Dedifferentiated amniotic fluid mesenchymal stem cell (primary cell): ENCODE data around the gene ZNF565.
"Not testable (repeated sequence)": the region's sequence is repeated elsewhere in the genome, so short reads cannot be mapped to it uniquely, and the experiment has no call there.

Experiments used
- DNase-seq: peaks from one replicate; pipeline ENCODE4 v3.0.0-alpha.2; 2016; ENCODE audit errors: extremely low spot score

Gene ZNF565

DNA sequence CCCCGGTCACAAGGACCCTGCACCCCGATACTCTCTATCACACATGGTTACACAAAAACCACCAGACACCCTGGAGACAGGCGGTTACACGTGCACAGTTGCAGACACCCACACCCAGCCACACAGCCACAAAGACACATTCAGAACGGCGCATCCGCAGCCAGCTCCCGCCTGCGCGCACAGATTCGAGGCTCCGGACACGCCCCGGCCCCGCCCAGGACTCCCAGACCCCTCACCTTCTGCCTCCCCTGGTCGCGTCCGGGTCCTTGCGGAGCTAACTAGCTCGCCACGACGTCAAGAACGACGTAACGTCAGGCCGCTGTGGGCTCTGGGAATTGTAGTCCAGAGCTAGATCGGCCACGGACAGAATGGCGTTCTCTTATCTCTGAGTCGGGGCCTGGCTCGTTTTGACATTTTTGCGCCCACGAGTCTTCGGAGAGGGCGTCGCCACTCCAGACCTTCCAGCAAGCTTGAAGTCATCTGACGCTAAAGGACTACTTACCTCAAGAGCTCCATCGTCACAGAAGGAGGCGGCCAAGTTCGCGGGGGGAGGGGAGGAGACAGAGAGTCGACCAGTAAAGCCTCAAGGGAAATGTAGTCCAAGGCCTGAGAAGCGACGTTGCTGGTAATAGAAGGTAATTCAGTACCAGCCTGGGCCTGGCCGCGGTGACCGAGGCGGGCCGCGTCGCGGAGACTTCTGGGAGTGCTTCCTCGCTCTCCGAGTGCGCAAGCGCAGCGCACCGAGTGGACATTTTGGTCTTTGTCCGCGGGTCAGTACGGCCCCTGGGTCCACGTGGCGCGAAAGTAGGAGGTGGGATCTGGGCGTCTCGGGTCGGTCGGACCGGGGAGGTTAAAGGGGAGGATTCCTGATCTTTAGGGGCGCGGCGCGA, at the start of gene ZNF565, which contains the start of gene ZNF146:
TSS of gene ZNF565 (minus strand) at position 280 of the 890 bp plus-strand sequence. CDS start 12,680 bp downstream, outside the sequence.
TSS of gene ZNF146 (plus strand) at position 721 of the 890 bp plus-strand sequence. CDS start 21,335 bp downstream, outside the sequence.
- peak; percentile 98 for DNase-seq

DNA sequence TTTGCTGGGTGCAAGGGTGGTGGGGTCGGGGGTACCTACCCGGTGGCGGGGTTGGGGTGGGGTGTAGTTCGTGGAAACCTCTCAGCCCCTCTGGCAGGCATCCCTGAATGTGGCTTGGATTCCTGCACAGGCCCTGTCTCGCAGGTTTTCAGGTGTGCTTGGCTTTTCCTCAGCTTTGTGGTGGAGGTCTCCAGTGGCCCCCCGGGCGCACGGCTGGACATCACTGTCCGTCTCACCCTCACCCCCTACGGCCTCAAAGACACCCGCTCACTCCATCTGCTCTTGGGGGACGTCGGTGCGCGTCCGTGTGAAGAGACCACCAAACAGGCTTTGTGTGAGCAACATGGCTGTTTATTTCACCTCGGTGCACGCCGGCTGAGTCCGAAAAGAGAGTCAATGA, 44.7 kb upstream of the ZNF565 start:
- no peak for DNase-seq

DNA sequence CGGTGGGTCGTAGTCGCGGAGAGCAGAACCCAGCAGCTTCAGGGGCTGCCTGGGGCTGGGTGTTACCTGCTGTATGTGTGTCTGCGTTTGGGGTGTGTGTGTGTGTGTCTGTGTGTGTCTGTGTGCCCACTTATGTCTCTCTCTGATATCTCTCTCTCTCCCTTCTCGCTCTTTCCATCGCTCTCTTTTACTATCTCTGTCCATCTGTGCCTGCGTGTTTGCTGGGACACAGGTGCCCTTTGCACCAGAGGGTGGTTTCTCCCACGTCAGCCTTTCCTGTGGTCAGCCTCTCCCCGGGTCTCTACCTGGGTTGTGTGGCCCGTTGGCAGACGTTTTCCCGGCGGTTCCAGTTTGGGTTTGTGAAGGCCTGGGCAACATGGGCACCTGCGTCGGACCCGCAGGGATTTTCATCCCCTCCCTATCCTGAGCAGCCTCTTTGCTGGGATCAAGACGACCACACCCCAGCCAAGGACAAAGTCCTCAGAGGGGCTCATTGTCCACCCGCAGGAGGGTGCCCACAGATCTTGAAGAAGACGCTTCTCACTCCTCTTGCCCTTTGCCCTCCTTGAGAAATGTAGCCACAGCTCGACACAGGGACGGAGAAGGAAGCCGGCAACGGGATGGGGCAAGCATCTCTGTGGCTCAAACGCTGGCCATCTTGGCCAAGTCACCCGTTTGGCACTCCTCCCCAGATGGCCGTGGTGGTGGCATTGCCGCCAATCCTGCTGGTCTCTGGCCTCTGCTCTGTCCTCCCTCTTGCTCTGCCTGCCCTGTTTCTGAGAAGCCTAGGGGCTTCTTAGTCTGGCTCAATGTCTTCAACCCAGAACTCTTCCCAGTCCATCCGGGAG, 43.8 kb upstream of the ZNF565 start:
- no peak for DNase-seq

DNA sequence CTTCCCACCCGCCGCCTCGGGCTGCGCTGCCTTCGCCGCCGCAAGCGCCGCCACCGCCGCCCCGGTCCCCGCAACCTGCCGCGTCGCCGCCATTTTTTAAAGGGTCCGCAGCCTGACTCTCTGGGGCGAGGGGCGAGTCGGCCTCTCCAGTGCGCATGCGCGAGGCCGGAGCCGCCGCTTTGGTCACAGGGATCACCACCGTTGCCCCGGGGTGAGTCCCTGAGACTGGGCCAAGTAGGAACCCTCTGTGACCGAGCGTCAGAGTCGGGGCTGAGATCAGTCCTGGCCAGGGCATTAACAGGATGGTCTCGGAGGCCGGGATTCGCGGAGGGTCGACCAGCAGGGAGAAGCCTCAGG, 43.0 kb upstream of the ZNF565 start:
- DNase-seq: no peak

DNA sequence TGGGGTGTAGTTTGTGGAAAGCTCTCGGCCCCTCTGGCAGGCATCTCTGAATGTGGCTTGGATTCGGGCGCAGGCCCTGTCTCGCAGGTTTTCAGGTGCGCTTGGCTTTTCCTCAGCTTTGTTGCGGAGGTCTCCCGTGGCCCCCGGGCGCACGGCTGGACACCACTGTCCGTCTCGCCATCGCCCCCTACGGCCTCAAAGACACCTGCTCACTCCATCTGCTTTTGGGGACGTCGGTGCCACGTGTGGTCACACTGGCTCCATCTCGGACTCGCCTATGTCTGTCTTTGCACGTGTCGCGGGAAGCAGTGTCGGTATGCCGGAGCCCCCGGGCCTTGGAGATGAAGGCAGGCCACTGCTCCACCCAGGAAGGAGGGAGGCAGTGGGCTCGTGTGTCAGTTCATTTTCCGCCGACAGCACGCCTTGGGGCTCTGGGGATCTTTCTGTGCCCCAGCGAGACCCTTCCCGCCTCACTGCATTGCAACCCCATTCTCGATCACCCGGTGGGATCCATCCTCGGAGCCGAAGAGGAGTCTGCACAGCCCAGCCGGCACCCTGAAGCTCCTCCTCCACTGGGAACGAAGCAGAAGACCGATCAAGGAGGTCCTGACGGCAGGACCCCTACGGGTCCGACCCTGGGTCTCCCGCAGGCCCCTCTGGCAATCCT, 42.5 kb upstream of the ZNF565 start:
- DNase-seq: no peak

DNA sequence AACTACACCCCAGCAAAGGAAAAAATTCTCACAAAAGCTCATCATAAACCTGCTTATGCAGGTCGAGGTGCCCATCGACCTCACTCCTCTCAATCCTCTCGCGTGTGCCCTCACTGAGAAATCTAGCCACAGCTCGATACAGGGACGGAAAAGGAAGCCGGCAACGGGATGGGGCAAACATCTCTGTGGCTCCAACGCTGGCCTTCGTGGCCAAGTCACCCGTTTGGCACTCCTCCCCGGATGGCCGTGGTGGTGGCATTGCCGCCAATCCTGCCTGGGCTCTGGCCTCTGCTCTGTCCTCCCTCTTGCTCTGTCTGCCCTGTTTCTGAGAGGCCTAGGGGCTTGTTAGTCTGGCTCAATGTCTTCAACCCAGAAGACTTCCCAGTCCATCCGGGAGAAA, 41.6 kb upstream of the ZNF565 start:
- DNase-seq: no peak

DNA sequence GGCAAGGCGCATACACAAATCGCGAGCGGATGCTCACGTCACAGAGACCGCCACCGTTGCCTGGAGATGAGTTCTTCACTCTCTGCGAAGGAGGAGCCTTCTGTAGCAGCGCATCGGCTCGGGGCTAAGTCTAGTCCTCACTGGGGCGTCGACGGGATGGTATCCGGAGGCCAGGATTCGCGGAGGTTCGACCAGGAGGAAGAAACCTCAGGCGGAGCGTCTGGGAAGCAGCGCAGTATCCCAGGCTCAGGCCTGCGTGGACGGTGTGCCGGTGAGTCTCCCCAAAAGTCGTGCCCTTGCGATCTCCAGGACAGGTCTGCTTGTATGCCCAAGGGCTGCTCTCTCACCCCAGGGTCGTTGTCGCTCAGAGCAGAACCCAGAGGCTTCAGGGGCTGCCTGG, 40.9 kb upstream of the ZNF565 start:
- no peak for DNase-seq

DNA sequence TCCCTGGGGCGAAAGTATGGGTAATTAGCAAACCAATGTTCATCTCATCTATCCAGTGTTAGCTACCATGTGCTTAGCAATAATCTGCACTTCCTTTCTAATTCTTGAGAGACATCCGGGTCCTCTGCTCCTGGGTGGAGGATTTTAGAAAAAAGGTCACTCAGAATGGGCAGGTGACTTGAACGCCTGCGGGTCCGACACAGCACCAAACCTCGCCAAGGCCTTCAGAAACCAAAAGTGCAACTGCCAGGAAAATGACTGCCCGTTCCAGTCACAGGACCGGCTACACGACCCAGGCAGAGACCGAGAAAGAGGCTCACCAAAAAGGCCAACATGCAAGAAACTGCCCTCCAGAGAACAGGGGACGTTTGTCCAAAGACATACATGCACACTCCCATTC, 40.4 kb upstream of the ZNF565 start:
- DNase-seq: no peak

DNA sequence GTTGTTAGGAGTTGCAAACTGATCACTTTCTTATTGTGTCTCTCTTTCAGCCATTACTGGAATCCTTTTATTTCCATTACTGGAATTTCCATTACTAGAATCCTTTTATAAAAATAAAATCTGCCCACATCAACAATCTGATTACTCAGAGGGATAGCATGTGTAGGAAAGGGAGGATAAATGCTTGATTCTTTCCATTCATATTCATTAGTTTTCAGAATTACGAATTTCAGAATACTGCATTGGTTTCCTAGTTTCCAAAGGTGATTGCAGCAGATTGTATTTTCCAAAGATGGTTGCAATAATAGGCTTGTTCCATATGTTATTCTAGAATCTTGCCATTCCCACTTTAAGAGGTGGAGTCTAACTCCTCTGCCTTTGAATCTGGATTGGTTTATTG, 37.6 kb upstream of the ZNF565 start:
- no peak for DNase-seq

DNA sequence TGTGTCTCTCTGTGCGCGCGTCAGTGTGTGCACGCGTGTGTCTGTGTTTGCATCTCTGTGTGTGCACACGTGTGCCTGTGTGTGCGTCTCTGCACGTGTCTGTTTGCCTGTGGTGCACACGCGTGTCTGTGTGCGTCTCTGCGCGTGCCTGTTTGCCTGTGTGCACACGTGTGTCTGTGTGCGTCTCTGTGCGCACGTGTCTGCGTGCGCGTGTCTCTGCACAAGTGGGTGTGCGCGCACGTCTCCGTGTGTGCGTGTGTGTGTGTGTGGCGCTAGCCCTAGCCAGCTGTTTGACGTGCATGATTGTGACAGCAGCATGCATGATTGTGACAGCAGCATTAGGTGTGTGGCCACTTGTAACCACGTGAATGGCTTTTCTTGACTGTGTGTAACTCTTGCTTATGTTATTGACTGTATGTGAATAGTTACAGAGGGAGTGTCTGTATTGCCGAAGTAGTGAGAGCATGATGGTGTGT, 31.6 kb upstream of the ZNF565 start:
- no peak for DNase-seq

DNA sequence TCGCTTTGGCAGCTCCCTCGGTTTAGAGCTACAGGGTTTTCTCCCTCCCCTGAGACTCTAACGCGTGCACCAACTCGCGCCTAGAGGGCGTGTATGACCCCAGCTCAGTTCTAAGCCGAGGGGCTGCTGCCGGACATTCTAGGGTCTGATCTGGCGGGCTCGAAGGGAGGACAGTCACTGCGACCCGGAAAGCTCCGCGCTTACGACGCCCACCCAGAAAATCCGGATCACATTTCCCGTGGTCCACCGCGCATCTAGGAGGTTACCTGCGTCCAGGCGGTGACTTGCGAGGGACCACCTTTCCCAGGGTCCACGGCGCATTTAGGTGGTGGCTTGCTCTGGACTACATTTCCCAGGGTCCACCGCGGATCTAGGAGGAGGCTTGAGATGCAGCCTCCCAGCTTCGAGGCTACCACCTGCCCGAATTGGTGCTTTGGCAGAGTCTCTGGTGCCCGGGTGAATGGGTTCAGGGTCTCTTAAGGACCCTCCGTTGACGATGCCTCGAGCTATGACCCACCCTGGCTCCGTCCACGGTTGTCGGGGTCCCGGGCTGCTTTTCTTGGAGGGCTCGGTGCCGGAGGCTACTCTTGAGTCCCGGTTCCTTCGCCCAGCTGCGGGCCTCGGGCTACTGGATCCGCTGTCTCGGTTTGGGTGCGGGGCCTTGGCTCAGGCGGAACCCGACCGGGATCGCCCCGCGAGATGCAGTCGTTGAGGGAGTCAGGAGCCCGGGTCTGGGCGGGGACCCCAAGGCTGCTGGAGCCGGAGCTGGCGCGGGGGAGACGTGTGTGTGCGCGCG, 30.9 kb upstream of the ZNF565 start:
- no peak for DNase-seq

DNA sequence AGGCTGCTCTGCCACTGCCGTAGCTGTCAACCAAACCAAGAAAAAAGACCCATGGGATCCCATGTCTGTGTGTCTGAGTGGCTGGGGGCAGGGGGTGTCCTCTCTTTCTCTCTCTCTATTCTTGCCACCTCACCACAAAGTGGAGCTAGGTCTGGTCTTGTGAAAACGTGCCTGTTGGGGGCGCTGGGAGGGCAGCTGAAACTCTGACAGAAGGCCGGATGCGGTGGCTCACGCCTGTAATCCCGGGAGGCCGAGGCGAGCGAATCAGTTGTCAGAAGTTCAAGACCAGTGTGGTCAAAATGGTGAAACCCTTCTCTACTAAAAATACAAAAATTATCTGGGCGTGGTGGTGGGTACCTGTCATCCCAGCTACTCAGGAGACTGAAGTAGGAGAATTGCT, 29.6 kb upstream of the ZNF565 start:
- no peak for DNase-seq

DNA sequence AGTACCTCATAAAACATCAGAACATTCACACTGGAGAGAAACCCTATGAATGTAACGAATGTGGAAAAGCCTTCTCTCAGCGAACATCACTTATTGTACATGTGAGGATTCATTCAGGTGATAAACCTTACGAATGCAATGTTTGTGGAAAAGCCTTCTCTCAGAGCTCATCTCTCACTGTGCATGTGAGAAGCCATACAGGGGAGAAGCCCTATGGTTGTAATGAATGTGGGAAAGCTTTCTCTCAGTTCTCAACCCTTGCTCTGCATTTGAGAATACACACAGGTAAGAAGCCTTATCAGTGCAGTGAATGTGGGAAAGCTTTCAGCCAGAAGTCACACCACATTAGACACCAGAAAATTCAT, 22.5 kb upstream of the ZNF565 start:
- DNase-seq: no peak

DNA sequence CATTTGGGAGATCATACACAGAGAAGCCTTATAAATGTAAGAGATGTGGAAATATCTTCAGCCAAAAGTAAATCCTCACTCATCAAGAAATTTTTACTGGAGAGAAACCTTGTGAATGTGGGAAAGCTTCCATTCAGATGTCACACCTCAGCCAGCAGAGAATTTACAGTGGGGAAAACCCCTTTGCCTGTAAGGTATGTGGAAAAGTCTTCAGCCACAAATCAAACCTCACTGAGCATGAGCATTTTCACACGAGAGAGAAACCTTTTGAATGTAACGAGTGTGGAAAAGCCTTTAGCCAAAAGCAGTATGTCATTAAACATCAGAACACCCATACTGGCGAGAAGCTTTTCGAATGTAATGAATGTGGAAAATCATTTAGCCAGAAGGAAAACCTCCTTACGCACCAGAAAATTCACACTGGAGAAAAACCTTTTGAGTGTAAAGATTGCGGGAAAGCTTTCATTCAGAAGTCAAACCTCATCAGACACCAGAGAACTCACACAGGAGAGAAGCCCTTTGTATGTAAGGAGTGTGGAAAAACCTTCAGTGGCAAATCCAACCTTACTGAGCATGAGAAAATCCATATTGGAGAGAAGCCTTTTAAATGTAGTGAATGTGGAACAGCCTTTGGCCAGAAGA, 22.0 kb upstream of the ZNF565 start:
- no peak for DNase-seq

DNA sequence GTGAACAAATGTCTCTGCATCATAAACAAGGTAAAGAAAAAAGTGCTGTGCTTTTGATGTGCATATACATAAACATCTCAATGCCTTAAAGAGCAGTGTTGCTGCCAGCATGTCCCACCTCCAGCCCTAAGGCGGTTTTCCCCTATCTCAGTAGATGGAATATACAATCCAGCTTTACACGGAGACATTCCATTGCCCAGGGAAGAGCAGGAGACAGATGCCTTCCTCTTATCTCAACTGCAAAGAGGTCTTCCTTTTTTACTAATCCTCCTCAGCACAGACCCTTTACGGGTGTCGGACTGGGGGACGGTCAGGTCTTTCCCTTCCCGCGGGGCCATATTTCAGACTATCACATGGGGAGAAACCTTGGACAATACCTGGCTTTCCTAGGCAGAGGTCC, 19.2 kb upstream of the ZNF565 start:
- not testable (repeated sequence) for DNase-seq

DNA sequence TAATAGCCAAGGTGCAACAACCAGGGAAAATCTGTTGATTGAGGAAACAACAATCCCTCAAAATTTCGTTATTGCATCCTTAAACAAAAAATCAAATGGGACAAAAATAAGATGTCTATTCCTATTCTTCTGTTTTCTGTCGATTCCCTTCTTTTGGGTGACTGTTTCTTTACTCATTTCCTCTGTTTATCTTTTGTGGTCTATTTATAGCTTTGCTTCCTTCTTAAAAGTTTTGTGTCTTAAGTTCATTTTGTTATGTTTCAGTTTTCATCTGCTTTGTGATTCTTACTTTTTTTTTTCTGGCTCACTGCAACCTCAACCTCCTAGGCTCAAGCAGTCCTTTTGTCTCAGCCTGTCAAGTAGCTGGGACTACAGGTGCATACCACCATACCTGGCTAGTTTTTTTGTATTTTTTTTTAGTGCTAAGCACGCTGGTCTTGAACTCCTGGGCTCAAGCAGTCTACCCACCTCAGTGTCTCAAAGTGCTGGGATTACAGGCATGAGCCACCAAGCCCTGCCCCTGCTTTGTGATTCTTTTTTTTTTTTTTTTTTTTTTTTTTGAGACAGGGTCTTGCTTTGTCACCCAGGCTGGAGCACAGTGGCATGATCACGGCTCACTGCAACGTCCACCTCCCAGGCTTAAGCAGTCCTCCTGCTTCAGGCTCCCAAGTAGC, 10.9 kb upstream of the ZNF565 start:
- peak; percentile 34 for DNase-seq

DNA sequence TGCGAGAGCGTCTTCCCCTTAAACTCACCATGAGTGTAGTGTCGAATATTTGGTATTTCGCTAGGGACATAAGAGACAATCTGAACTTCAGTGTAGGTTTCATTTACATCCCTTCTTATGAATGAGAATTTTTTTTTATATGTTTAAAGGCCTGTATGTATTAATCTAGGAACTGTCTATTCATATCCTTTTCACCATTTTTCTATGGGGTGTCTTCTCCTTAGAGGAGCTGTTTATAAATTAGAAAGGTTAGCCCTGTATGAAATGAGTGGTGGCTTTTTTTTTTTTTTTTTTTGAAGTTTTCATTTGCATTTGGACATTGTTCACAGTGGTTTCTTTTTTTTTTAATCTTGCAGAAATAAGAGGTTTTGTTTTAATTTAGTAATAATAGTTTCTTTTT, 8.0 kb upstream of the ZNF565 start:
- DNase-seq: no peak

DNA sequence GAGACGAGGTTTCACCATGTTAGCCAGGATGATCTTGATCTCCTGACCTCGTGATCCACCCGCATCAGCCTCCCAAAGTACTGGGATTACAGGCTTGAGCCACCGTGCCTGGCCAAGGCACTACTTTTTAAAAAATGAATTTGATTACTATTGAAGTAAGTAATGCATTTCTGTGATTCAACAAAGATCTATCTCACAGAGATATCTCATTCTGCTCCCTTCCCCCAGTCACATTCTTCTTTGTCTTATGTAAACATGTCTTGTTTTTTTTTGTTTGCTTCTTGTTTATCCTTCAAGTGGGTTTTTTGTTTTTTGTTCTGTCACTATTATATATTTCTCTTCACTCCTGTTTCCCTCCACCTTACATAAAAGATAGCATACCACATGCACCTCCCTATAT, 7.0 kb upstream of the ZNF565 start:
- DNase-seq: no peak

DNA sequence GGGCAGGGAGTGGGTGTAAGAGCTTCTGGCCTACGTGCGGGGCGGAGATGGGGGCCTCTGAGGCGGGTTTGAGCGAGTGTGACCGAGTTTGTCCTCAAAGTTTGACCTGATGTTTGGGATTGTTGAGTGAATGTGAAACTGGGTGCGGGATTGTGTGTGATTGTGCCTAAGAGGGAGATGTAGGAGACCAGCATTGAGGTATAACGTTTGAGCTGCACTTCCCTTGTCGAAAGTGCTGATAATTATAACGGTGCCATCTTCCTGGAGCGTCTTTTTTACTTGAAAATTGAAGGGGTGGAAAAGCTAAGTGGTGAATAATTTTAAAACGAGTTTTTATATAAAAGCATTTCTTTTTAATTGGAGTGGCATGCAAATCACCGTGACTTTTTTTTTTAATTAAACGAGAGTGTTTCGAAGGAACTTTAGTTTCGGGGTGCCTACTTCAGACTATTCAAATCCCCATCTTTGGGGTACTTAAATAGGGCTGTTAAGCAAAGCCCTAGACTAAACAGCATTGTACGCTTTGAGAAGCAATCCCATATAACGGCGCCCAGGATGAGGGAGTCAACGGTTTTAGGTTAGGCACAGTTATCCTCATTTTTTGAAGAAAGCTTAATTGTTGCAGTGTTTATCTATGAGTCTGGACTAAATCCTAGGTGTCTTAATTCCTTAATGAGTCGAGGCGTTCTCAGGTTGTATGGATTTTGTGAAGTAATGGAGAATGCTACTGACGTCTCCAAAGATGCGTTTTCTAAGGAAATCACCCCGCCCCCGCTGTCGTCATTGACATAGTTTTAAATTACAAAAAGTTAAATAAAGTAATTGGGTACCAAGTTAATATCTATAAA, 1.0 kb upstream of the ZNF565 start:
- peak; percentile 74 for DNase-seq
